ENCODE measurements around the gene ARL4C. TPM values are rescaled to one million over a fixed set of nuclear protein-coding genes. Genes with fewer than 3 reads are reported as not detected.

ARL4C gene
- total and polyA plus RNA-seq, 12 donors = 1.0 to 13.3 (median 2.9) TPM

DNA sequence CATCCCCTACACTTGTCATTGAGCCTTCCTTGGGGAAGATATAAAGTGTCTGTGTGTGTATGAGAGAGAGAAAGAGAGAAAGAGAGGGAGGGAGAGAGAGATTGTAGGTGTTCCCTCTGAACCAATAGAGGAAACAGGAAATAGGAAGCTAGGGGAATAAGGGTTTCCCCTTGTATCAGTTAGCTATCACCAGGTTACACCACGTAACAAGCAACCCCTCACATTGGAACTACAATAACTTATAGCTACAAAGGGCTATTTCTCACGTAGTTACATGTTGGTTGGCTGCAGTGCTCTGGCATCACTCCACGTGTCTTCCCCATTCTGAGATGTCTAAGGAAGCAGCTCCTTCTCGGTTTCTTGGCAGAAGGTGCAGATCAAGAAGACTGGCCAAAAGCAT is 41.0 kb upstream of the ARL4C start:
- intact Hi-C loops (cut with DNase I) = no loop called here
- 72 to 74% methylated on average over 4 of the region's 4 CpGs for WGBS, 2 donors
- no peak overlapping the region for H3K4me3 ChIP-seq
- TF ChIP-seq, protein P1, sequence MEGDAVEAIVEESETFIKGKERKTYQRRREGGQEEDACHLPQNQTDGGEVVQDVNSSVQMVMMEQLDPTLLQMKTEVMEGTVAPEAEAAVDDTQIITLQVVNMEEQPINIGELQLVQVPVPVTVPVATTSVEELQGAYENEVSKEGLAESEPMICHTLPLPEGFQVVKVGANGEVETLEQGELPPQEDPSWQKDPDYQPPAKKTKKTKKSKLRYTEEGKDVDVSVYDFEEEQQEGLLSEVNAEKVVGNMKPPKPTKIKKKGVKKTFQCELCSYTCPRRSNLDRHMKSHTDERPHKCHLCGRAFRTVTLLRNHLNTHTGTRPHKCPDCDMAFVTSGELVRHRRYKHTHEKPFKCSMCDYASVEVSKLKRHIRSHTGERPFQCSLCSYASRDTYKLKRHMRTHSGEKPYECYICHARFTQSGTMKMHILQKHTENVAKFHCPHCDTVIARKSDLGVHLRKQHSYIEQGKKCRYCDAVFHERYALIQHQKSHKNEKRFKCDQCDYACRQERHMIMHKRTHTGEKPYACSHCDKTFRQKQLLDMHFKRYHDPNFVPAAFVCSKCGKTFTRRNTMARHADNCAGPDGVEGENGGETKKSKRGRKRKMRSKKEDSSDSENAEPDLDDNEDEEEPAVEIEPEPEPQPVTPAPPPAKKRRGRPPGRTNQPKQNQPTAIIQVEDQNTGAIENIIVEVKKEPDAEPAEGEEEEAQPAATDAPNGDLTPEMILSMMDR (IDR thresholded peaks at IDR 0.05) = no peak
- no peaks in the 10 kb centered on the region for H3K4me1 ChIP-seq
- ATAC-seq = no peak
- DNase-seq = no peak
- no peaks in the 10 kb centered on the region for H3K36me3 ChIP-seq
- no peak overlapping the region for H3K27ac ChIP-seq
- peaks cover 0 to 32% (median 17%) of the 10 kb centered on the region in 7 donors for H3K27me3 ChIP-seq
- H3K9me3 ChIP-seq = peaks cover 0 to 21% (median 0%) of the 10 kb centered on the region in 11 donors

DNA sequence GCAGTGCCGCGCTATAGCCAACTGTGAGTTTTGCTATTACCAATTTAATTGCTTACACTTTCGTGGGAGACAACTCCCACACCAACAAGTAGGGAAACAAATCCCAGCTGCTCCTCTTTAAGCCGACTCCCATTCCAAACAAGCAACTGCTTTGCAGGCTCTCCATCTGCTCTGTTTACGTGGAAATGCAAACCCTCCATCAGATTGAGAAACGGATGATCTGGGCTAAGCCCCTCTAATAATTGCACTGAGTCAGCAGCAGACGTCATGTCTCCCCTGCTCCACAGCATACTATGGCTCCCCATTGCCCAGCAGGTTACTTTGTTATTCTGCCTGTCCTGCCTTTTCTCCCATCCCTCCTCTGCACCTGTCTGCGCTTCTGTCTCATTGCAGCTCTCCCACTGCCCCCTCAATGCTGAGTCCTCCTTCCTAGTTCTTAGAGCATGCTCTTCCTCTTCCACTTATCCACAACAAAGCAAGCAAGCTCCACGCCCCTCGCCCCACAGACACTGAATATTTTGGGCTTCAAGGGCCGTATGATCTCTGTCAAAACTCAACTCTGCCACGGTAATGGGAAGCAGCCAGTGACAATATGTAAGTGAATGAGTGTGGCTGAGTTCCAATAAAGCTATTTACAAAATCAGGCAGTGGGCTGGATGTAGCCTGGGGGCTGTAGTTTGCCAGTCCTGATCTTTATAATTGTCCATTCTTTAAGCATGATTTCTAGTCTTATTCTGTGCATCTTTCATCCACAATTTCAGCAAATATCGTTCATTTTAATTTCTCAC is 39.5 kb upstream of the ARL4C start:
- intact Hi-C loops (cut with DNase I) = no loop called here

DNA sequence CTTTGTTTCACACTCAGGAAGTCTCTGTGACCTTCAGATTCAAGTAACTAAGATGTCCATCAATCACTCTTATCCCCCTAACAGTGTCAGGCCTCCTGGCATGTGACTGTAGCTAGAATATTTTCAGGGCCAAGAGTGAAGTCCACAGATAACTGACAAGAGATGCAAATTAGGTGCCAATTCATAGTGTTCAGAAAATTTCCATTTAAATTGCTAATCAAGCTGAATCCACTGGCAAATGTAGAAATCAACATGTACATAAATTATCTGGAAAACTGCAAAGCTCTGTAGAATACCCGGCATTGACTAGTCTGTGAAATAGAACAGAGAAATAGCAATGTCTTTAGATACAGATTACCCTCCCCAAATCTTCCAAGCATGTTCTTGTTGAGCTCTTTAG is 38.6 kb upstream of the ARL4C start:
- H3K36me3 ChIP-seq = no peaks in the 10 kb centered on the region
- ATAC-seq = no peak
- H3K4me1 ChIP-seq = no peaks in the 10 kb centered on the region
- H3K27me3 ChIP-seq = peaks cover 0 to 40% (median 23%) of the 10 kb centered on the region in 7 donors
- DNase-seq = no peak
- 69 to 73% methylated on average over 1 of the region's 1 CpG for WGBS, 2 donors
- intact Hi-C loops (cut with DNase I) = no loop called here
- peaks cover 0 to 26% (median 0%) of the 10 kb centered on the region in 11 donors for H3K9me3 ChIP-seq
- no peak overlapping the region for H3K27ac ChIP-seq
- TF ChIP-seq, protein P1 (IDR thresholded peaks at IDR 0.05) = no peak
- H3K4me3 ChIP-seq = no peak overlapping the region

More for the DNA sequence above, 39.5 kb upstream of the ARL4C start:
- Histone ChIP-seq H3K4me1 (no peaks in the 10 kb centered on the region), H3K27ac (no peak overlapping the region), H3K36me3 (no peaks in the 10 kb centered on the region), H3K27me3 (peaks cover 0 to 37% (median 22%) of the 10 kb centered on the region in 7 donors), H3K4me3 (no peak overlapping the region), H3K9me3 (peaks cover 0 to 26% (median 0%) of the 10 kb centered on the region in 11 donors)
- WGBS, 2 donors = 48 to 57% methylated on average over 13 of the region's 13 CpGs
- no peak for ATAC-seq
- DNase-seq = no peak
- TF ChIP-seq, protein P1 (IDR thresholded peaks at IDR 0.05) = no peak

DNA sequence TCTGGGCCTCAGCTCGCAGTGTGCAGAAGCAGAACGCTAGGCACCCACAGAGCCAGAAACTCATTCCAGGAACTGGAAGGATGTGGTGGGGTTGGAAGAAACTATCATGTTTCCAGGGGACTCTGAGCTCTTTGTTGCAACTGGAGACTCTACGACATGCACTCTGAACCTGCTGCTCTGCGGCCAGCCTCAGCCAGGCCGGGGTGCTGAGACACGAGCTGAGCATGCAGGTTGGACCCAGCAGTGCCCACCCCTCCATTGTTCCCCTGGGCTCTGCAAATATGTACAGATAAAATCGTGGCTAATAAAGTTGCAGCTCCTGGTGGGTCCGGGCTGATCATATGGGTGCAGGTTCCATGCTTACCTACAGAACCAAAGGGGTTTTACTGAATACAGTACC is 37.6 kb upstream of the ARL4C start:
- no peak overlapping the region for H3K27ac ChIP-seq
- DNase-seq (no peak), ATAC-seq (no peak)
- peaks cover 0 to 23% (median 0%) of the 10 kb centered on the region in 11 donors for H3K9me3 ChIP-seq
- intact Hi-C loops (cut with DNase I) = no loop called here
- H3K36me3 ChIP-seq = no peaks in the 10 kb centered on the region
- TF ChIP-seq, protein P1 (IDR thresholded peaks at IDR 0.05) = no peak
- 86 to 87% methylated on average over 8 of the region's 8 CpGs for WGBS, 2 donors
- no peak overlapping the region for H3K4me3 ChIP-seq
- no peaks in the 10 kb centered on the region for H3K4me1 ChIP-seq
- peaks cover 0 to 40% (median 22%) of the 10 kb centered on the region in 7 donors for H3K27me3 ChIP-seq

Data from heart right ventricle (tissue), 16 donors.